Testis (tissue), 2 donors: ENCODE results near the gene EMP1.

Experiments
- CTCF ChIP-seq, 3 experiments: fragments of 450-650 bp in 2 of 3; fragments of 200-600 bp in 1 of 3; sonication (generic) in 1 of 3; IDR thresholded peaks; one replicate each; pipeline ENCODE4 v1.5.1; 2016 to 2019; ENCODE audit warnings: antibody characterized with exemption in 3 of 3, mild to moderate bottlenecking in 2 of 3, moderate library complexity in 1 of 3
- POLR2A ChIP-seq: fragments of 450-650 bp; IDR thresholded peaks from one replicate; pipeline ENCODE4 v1.6.1; 2017; ENCODE audit warnings: antibody characterized with exemption, mild to moderate bottlenecking, moderate library complexity

DNA sequence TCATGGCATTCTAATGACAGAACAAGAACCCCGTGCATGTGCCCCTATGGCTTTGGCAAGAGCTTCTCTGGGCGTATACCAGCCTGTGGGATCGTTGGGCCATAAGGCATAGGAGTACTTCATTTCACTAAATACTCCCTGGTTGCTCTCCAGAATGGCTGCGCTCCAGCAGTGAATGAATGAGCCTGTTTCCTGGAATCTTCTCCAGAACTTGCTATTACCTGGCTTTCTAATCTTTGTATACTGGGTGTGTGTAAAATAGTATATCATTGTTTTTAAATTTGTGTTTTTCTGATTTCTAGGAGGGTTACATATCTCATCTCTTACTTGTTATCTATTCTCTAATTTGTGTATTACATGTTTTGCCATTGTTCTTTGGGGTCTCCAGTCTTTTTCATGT, 28.6 kb upstream of the EMP1 start:
- no peak for TF ChIP-seq CTCF (IDR thresholded peaks at IDR 0.05)
- TF ChIP-seq POLR2A = no peak
